Stimulated activated CD4-positive, alpha-beta T cell treated with anti-CD3 and anti-CD28 coated beads, Interleukin-4, amount 100 ng/mL, for 48 hours (primary cell): ENCODE results near the gene AKR7A2.

Experiments
- DNase-seq, 2 donors: peaks; one replicate each; pipeline ENCODE4 v3.0.0-alpha.2; 2020; ENCODE audit warnings: low read depth in 2 of 2

AKR7A2 gene

GRCh38 chr1:19343617-19344350 is 31.8 kb upstream of the AKR7A2 start:
- DNase-seq = no peak

GRCh38 chr1:19342894-19343616 is 31.1 kb upstream of the AKR7A2 start:
- no peak for DNase-seq

DNA sequence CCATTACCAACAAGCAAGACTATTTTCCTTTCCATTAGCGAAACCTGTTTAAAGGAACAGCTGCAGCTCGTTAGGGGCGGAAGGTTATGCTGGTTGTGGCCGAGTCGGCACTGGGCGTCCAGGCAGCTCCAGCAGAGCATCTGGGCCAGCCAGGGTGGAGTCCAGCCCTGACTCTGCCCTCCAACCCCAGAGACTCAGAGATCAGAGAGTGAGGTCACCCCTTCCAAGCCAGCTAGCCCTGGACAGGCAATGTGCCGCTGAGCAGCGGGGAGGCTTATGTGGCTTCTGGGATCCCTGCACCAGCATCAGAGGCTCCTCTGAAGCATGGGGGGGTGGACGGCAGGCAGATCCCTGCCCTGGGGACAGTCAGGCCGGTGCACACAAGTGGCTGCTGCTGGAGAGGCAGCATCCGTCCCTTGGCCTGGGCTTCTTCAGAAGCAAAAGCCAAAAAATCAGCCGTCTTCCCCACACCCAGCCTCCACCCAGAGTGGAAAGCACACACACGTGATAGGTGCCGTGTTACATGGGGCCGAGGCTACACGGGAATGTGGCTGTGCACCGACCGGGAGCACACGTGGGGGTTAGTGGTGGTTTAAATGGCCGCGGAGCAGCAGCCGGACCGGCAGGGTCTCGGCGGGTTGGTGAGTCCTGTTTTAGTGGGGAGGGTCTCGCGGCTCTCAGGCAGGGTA is 30.3 kb upstream of the AKR7A2 start:
- DNase-seq = no peak

- DNase-seq = peak; percentile 74 to 76
These were observed 29.5 kb upstream of the AKR7A2 start for GRCh38 chr1:19341201-19342061.

DNA sequence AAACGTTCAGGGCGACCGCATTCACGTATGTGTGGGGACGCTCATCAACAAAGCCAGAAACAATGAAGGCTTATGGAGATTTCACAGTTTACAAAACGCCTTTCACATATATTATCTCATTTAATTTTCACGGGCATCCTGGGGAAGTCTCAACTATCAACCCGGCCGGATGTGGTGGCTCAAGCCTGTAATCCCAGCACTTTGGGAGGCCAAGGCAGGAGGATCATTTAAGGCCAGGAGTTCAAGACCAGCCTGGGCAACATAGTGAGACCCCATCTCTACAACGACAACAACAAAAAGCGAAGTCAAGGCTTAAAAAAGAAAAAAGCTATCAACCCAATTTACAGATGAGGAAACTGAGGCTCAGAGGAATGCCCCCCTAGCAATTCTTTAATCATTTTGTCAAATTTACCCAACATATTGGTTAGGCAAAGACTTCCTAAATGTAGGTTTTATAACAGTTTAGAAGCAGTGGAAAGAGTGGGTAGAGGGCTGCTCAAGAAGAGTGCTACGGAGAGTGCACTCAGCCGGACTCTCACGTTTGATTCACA is 28.5 kb upstream of the AKR7A2 start:
- no peak for DNase-seq

DNA sequence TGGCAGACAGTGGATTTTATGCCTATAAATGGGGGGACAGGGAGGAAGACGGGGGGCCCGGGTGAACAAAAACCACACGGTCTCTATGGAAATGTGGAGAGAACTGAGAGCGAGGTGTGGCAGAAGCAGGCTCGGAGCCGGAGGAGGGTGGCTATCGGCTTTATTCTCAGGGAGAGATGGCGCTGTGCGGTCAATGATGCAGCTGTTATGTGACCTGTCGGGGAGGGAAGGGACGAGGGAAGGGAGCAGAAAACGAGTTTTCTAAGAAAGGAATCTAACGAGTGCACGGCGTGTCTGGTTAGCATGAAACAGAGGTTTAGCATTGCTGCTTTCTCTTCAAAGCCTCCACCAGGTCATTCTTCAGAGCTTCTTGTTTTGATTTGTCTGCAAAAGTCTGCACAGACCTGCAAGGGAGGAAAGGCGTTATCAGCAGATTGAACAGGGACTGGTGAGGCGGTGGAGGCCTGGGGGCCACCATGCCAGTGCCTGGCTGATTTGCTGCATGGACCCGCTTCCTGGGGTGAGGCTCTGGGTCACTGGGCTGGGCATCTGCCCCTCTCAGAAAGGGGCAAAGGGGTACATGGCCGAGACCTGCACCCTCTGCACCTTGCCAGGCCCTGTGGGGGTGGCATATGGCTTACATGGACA is 27.4 kb upstream of the AKR7A2 start:
- no peak for DNase-seq

- DNase-seq = no peak
These were observed 26.4 kb upstream of the AKR7A2 start for GRCh38 chr1:19338323-19338762.

DNA sequence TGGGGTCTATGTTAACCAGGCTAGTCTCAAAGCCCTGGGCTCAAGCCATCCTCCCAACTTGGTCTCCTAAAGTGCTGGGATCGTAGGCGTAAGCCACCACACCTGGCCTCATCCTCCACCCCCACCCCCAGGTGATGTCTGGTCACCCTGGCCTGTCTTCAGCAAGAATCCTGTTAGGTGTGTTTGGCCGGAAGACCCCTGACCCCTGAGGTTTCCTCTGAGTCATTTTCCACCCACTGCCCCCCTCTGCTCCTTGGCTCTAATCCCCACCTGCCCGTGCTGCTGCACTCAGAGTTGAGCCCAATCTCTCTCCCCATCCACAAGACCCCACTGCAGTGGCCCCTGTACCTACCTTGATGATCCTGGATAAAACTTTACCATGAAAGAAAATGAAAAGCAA is 25.3 kb upstream of the AKR7A2 start:
- DNase-seq = no peak

GRCh38 chr1:19336543-19336942 is 24.6 kb upstream of the AKR7A2 start:
- peak; percentile 47 to 67 for DNase-seq

DNA sequence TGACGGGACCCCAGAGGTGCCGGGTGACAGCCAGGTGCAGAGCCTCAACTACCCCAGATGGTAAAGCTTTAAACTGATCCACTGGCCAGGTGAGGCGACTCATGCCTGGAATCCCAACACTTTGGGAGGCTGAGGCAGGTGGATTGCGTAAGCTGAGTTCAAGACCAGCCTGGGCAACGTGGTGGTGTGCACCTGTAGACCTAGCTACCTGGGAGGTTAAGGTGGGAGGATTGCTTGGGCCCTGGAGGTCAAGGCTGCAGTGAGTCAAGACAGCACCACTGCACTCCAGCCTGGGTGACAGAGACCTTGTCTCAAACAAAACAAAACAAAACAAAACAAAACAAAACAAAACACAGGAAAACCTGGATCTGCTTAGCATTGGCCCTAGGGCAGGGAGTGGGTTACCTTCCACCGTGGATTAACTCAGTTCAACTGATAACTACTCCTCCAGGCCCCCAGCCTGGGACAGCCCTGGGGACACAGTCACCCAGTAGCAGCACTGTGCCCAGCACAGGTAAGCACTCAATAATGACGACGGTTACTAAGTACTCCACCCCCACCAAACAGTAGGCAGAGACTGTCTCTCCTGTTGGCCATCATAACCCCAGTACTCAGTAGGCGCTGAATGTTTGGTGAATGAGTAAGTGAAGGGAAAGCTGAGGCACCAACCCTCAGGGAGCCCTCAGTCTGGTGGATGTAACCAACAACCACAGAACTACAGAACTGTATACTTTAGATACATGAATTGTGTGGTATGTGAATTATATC is 21.8 kb upstream of the AKR7A2 start:
- DNase-seq = no peak

- no peak for DNase-seq
These were observed 20.9 kb upstream of the AKR7A2 start for GRCh38 chr1:19332832-19333231.

DNA sequence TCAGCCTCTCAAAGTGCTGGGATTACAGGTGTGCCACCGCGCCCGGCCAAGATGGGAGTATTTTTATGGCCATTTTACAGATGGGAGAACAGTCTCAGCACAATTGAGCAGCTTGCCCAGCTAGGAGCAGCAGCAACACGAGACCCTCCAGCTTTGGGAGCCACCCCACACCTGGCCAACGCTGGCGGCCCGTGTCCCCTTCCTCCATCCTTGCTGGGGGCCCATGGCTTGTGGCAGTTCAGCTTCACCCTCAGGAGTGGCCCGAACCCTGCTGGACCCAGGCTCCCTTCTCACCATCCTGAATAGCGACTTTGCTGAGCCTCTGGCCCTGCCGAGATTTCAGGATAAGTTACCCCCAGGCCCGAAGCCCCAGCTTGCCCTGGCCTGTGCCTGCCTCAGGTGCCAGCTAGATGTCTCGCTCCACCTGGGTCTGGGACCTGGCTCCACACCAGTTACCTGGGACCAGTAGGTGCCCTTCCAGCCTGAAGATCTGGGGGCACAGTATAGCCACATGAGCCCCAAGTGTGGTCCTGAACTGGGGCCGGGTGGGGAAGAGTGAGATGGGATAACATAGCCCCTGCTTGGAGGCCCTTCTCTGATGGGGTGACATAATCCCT is 19.4 kb upstream of the AKR7A2 start:
- no peak for DNase-seq

GRCh38 chr1:19330449-19331135 is 18.6 kb upstream of the AKR7A2 start:
- DNase-seq = no peak

DNA sequence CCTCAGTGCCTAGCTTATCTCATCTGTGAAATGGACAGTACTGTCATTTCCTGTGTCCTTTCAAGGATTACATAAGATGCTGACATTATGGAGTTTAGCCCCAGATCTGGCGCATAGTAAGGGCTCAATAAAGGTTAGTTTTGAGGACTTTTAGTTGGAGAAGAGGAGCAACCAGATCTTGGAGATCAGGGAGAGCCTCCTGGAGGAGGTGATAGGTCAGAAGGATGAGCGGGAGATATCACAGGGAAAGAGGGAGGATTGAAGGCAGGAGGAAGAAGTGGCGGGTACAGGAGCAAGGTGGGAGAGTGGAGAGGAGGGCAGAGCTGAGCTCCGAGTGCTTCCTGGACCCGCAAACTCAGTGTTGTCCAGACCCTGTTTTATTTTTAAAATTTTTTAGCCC is 17.7 kb upstream of the AKR7A2 start:
- DNase-seq = no peak

DNA sequence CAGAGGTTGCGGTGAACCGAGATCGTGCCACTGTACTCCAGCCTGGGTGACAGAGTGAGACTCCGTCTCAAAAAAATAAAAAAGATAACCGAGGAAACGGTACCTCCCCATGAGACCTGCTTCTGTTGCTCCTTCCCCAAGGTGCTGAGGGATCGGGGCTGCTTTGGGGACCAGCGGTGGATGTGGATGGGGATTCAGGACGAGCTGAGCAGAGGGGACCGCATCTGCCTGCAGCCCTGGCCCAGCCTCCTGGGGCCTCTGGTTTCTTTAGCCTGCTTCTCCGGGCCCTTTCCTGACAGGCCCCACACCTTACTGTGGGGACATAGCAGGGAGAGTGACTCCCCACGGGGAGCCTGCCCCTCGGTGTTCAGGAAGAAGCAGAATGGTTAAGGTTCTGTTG is 17.2 kb upstream of the AKR7A2 start:
- DNase-seq = no peak

DNA sequence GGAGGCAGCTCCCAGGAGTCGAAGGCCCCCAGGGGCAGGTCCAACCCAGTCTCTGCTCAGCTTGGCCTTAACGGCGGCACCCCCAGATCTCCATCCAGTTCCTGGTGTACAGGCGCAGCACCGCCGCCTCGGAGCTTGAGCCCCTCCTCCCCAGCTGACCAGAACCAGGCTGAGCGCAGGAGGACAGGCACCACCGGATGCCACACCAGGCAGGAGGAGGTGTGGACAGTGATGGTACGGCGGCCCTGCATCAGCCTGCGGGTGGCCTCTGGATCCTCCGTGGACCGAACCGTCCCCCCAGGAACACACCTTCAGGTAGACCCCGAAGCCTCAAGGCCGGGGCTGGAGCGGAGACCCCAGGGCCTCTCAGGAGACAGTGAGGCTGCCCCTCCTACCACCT is 16.5 kb upstream of the AKR7A2 start:
- no peak for DNase-seq

DNA sequence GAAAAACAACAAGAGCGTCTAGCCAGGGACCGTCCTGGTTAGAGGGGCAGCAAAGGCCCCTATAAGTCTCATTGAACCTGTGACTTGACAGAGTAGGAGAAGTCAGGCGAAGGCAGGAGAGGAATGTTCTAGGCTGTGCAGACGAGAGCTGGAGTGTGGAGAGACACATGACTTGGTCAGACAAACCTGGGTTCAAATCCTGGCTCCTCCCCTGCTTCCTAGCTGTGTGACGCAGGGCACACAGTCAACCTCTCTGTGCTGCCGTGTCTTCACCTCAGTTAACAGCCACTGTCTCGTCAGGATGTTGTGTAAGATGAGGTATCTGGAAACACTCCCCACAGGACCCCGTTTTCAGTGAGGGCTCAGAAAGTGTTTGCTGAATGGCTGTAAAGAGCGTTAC is 15.8 kb upstream of the AKR7A2 start:
- no peak for DNase-seq

DNA sequence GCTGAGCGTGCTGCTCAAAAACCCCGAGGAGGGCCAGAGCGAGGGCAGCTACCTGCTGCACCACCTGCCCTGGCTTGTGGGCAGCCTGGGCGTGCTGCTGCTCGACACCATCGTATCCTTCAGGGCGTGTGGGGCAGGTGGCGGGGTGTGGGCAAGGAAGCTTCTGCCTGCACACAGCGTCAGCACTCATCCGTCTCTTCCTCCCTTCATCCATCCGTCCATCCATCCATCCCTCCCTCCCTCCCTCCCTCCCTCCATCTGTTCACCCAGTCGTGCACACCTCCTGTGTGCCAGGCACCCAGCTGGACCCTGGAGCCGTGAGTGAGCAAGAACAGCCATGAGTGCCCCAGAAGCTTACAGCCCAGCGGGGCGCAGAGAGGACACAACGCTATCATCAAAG is 15.4 kb upstream of the AKR7A2 start:
- no peak for DNase-seq

DNA sequence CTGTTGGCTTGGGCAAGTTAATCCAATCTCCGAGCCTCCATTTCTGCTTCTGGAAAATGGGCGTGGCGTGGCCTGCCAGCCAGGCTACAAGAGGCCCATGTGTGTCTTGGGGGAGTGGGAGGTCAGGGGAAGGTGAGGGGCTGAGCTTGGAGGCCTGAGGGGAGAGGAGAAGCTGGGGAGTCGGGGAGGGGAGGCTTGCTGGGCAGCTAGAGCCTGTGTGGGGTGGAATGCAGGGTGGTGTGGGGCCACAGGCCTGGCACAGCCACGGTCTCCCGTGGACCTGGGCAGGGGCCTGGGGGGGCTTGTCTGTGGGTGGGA is 14.8 kb upstream of the AKR7A2 start:
- no peak for DNase-seq
